Stimulated activated CD4-positive, alpha-beta T cell treated with anti-CD3 and anti-CD28 coated beads, Interleukin-4, amount 100 ng/mL, for 4 hours (primary cell): ENCODE results near the gene ENTREP3.
"Not testable (repeated sequence)": the region's sequence is repeated elsewhere in the genome, so short reads cannot be mapped to it uniquely, and the experiment has no call there.

Source experiments
- DNase-seq, 2 experiments: peaks; one replicate each; pipeline ENCODE4 v3.0.0-alpha.2; 2020

The ENTREP3 gene

GRCh38 chr1:155255243-155256007 lies at the start of gene ENTREP3:
Gene ENTREP3, minus strand, starts transcription at chr1:155255483. Its CDS starts 606 bp downstream, at chr1:155254877.
- peak; percentile 71 to 79 for DNase-seq

- DNase-seq: no peak
Measured at GRCh38 chr1:155304558-155305063, 49.3 kb upstream of the ENTREP3 start.

- DNase-seq: no peak
Measured at GRCh38 chr1:155301342-155301841, 46.1 kb upstream of the ENTREP3 start, which contains the start of gene PKLR. Gene PKLR, minus strand, starts transcription at chr1:155301438. Its CDS starts 43 bp downstream, at chr1:155301395.

GRCh38 chr1:155300553-155301329 lies 45.5 kb upstream of the ENTREP3 start:
- DNase-seq: no peak

GRCh38 chr1:155300024-155300423 lies 44.7 kb upstream of the ENTREP3 start:
- DNase-seq: no peak

- no peak for DNase-seq
Measured at GRCh38 chr1:155297384-155297783, 42.1 kb upstream of the ENTREP3 start.

- DNase-seq: no peak
Measured at GRCh38 chr1:155296661-155297060, 41.4 kb upstream of the ENTREP3 start.

- DNase-seq: no peak
Measured at GRCh38 chr1:155295942-155296267, 40.6 kb upstream of the ENTREP3 start.

- DNase-seq: no peak
Measured at GRCh38 chr1:155295183-155295941, 40.1 kb upstream of the ENTREP3 start.

- no peak for DNase-seq
Measured at GRCh38 chr1:155294520-155295182, 39.4 kb upstream of the ENTREP3 start.

GRCh38 chr1:155293086-155293749 lies 37.9 kb upstream of the ENTREP3 start:
- no peak for DNase-seq

GRCh38 chr1:155291006-155291405 lies 35.7 kb upstream of the ENTREP3 start:
- DNase-seq: not testable (repeated sequence)

GRCh38 chr1:155287987-155288543 lies 32.8 kb upstream of the ENTREP3 start:
- DNase-seq: no peak

GRCh38 chr1:155286544-155286943 lies 31.3 kb upstream of the ENTREP3 start:
- no peak for DNase-seq

GRCh38 chr1:155285631-155286044 lies 30.4 kb upstream of the ENTREP3 start:
- DNase-seq: no peak

- no peak for DNase-seq
Measured at GRCh38 chr1:155285063-155285462, 29.8 kb upstream of the ENTREP3 start.

- DNase-seq: no peak
Measured at GRCh38 chr1:155284476-155284875, 29.2 kb upstream of the ENTREP3 start.

GRCh38 chr1:155282488-155283091 lies 27.3 kb upstream of the ENTREP3 start:
- DNase-seq: no peak

- DNase-seq: no peak
Measured at GRCh38 chr1:155279268-155279667, 24.0 kb upstream of the ENTREP3 start.

GRCh38 chr1:155278689-155279160 lies 23.4 kb upstream of the ENTREP3 start:
- DNase-seq: no peak
